ENCODE measurements around the gene TMEM238L.
"Not testable (repeated sequence)": the region's sequence is repeated elsewhere in the genome, so short reads cannot be mapped to it uniquely, and the experiment has no call there.

The TMEM238L gene

GRCh38 chr17:10803830-10804475 is at the start of gene TMEM238L:
TMEM238L (minus strand) TSS chr17:10804099; CDS start chr17:10803963, 136 bp downstream.
- no peak for DNase-seq (ENCODE audit: low spot score)

DNA sequence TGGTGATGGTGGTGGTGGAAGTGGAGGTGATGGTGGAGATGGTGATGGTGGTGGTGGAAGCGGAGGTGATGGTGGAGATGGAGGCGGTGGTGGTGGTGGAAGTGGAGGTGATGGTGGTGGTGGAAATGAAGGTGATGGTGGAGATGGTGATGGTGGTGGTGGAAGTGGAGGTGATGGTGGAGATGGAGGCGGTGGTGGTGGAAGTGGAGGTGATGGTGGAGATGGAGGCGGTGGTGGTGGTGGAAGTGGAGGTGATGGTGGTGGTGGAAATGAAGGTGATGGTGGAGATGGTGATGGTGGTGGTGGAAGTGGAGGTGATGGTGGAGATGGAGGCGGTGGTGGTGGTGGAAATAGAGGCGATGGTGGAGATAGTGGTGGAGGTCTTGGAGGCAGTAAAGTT is 42.7 kb upstream of the TMEM238L start:
- not testable (repeated sequence) for DNase-seq (ENCODE audit: low spot score)

GRCh38 chr17:10845388-10845751 is 41.5 kb upstream of the TMEM238L start:
- DNase-seq (ENCODE audit: low spot score) = no peak

DNA sequence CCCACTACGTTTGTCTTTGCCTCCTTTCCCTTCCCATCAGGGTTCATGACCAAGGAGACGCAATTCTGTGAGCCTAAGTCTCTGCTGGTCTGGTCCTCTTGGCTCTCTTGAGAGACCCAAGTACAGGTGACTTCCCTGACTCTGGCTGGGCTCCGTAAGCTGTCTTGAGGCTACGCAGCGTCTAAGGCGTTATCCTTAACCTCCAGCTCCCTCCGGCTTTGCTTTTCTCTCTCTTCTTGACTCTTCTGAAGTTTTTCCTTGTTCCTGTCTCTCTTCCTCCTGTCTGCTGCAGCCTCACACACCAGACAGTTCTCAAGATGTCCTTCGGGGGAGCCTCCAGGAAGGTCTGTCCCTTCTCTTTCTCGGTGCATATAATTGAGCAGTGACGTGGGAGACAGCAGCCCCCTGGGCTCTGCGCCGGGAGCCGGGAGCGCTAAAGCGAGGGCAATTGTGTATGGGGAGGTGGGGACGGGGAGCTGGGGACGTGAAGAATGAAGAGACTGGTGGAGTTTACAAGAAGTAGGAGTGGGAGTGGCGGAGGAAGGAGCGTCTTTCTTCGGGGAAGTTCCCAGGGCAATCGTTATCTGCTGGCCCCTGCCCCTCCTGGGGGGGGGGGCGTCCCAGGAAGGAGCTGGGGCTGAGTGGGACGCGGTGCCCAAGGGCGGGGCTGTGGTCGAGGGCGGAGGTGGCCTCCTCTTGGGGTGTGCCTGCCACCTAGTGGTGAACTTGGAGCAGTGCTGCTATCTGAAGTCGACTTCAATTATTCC is 40.9 kb upstream of the TMEM238L start:
- DNase-seq (ENCODE audit: low spot score) = peak; percentile 85

DNA sequence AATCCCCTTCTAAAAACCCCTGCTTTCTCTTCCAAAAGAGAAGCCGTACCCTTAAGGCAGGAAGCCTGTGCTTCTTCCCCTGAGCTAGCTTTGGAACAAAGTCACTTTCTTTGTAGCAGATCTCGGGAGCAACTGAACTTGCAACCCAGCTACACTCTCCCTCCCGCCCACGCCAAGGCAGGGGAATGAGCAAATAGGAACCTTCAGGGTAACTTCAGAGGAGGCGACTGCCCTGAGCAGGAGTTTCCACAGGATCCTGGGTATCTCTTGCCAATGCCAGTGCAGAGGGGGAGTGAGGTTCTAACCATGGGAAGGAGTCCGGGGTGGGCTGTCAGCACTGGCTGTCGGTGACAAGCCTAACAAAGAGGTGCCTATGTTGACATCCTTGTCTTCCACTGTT is 39.9 kb upstream of the TMEM238L start:
- no peak for DNase-seq (ENCODE audit: low spot score)

- DNase-seq (ENCODE audit: low spot score) = no peak
Observed at GRCh38 chr17:10842658-10843057, 38.8 kb upstream of the TMEM238L start.

GRCh38 chr17:10838682-10839081 is 34.8 kb upstream of the TMEM238L start:
- DNase-seq (ENCODE audit: low spot score) = no peak

- DNase-seq (ENCODE audit: low spot score) = no peak
Observed at GRCh38 chr17:10837921-10838320, 34.0 kb upstream of the TMEM238L start, which contains the start of gene PIRT. PIRT (minus strand) TSS chr17:10838087; CDS start chr17:10825645, 12,442 bp downstream.

DNA sequence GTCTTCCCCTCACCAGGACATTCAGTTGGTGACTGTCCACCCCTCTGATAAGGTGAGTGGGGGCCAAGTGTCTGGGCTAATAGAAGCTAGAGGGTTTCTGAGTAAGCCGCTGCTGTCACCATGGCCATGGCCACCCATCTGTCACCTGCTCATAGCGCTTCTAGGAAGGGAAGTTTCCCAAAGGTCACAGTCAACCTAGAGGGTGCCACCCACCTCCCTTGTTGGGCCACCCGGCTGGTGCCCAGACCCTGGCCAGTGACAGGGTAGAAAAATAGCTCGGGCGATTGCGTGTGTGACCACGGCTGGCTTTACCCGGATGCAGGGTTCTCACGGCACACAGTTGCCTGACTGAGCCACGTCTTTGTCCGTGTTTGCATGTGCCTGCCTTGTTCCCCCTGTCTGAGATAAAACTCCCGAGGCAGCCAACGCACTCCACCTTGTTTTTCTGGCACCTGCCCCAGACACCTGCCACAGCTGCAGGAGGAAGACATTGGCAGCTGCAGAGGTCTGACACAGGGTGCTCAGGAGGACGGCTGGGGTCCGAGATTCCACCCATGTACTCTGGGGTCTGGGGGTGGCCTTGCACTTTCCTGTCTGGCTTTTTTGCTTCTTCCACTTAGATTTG is 33.2 kb upstream of the TMEM238L start:
- DNase-seq (ENCODE audit: low spot score) = no peak

- DNase-seq (ENCODE audit: low spot score) = no peak
Observed at GRCh38 chr17:10836145-10836544, 32.2 kb upstream of the TMEM238L start.

GRCh38 chr17:10831696-10832095 is 27.8 kb upstream of the TMEM238L start:
- DNase-seq (ENCODE audit: low spot score) = no peak

DNA sequence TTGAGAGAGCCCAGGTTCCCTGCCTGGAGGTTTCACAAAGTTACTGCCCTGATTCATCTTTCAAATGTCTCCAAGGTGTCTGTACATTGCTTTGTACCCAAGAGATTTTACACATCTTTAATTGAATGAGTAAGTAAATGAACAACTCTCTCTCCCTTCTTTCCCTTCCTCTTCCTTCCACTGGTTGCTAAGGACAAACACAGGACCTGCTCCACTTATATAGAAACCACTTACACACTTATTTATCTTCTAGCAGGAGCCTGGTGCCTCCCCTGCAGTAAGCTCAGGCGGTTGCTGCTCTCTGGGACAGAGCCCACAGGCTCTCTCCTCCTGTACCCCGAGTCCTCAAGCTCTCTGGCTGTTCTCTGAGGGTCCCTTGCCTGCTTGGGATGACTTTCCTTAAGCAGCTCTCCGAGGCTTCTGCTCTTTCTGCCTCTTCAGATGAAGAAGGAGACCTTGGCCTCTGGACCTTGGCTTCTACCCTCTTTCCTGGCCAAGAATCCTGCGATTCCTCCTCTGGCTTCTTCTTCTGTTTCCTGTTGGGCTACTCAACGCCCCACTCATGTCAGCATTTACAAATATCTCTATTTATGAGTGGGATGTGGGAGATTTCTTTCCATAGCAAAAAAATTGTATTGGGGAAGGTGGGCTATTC is 24.1 kb upstream of the TMEM238L start:
- no peak for DNase-seq (ENCODE audit: low spot score)

GRCh38 chr17:10824874-10825273 is 21.0 kb upstream of the TMEM238L start:
- no peak for DNase-seq (ENCODE audit: low spot score)

DNA sequence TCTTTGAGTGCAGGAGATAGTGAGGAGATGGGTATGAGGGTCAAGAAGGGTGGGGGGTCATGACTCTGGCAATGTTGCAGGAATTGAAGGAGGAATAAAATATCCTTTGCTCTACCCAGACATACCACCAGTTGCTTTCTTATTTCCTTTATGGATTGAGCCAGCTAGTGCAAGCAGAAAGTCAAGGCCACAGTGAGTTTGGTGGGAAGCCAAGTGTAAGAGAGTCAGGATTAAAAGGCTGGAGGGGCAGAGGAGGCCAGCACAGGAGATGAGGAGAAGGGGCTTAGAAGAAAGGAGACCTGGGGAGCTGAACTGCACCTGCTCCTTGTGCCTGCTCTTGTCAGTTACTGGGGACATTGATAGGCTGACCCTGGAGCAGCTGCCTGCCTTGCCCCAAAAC is 17.9 kb upstream of the TMEM238L start:
- DNase-seq (ENCODE audit: low spot score) = no peak

DNA sequence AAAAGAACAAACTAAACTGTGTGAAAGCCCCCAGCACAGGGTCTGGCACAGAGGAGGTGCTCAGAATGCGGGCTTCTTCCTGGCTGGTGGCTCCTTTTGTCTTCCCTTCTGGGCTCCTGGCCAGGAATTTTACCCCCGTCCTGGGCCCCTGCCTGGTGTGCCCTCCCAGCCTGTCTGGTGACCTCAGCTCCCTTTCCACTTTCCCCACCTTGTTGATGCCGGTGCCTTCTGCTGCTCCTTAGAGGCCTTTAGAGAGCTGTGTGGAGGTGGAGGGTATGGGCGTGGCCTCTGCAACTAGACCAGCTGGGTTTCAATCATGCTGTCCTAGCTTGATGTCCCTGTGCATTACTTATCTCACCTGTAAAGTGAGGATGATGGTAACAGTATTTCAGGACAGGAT is 17.2 kb upstream of the TMEM238L start:
- DNase-seq (ENCODE audit: low spot score) = no peak

DNA sequence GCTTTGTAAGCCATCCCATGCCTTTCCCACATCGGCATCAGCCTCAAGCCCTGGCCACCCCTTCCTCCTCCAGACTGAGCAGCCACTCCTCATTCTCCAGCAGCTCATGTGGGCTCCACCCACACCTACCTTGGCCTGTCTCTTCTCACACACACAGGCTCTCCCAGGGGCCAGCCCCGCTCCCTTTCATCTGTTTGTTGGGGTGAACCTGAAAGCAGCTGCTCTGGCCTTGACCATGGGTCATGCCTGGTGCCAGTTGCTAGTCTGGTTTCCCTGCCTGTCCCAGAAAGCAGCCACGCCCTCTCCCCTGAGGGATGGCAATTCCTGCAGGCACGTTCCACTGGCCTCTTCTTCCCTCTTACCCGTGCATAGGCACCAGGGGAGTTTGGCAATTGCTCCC is 11.4 kb upstream of the TMEM238L start:
- no peak for DNase-seq (ENCODE audit: low spot score)

DNA sequence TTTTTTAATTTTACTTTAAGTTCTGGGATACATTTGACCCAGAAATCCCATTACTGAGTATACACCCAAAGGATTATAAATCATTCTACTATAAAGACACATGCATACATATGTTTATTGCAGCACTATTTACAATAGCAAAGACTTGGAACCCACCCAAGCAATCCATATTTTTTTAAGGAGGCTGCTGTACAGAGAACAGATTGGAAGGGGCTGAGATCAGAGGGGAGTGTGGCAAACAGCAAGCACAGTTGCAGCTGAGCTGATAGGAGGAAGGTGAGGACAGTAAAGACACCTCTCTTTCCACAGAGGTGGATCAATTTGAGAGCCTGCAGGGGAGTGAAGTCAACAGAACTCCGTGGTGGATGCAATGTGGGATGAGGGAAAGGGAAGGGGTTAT is 10.2 kb upstream of the TMEM238L start:
- no peak for DNase-seq (ENCODE audit: low spot score)

DNA sequence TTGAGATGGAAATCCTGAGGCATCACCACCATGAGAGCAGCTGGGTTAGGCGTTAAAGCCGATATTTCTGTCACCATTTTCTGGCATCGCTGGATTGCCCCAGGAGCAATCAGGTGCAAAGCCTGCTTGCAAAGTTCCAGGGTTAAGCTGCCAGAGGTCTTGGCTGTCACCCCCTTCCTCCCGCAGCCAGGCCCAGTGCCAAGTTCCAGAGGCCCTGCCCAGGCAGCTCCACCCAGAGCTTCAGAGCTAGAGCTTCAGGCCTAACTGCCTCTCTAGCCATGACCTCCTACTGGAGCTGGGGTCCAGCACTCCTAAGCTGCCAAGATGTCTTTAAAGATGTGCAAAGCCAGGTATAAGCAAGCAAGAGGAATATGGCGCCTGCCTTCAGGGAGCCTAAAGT is 8.8 kb upstream of the TMEM238L start:
- DNase-seq (ENCODE audit: low spot score) = no peak

DNA sequence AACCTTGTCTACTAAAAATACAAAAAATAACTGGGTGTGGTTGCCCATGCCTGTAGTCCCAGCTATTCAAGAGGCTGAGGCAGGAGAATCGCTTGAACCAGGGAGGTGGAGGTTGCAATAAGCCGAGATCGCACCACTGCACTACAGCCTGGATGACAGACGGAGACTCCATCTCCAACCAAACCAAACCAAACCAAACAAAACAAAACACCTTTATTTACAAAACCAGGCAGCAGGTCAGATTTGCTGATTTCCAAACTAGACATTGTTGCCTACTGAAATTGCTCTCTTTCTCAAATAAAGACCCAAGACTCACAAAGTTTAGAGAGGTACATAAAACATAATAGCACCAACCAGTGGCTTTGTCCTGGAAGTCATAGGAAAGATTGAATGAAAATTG is 5.7 kb upstream of the TMEM238L start:
- DNase-seq (ENCODE audit: low spot score) = no peak

DNA sequence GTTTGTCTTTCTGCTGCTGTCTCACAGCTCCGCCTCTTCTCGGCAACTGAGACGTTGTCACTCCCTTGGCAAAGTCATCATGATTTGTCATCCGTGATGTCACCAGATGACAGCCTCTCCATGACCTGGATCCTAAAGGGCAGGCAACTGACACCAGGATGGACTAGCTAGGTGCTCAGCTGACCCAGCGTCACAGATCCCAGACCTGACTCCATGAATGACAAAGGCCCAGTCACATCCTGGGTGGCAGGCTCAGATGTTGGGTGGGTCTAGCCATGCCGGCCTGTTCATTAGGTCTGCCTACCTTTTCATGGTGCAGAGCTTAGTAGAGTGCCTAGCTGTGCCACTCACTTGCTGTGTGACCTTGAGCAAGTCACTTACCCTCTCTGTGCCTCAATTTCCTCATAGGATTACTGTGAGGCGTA is 3.8 kb upstream of the TMEM238L start:
- no peak for DNase-seq (ENCODE audit: low spot score)

- no peak for DNase-seq (ENCODE audit: low spot score)
Observed at GRCh38 chr17:10806545-10807262, 2.8 kb upstream of the TMEM238L start.

DNA sequence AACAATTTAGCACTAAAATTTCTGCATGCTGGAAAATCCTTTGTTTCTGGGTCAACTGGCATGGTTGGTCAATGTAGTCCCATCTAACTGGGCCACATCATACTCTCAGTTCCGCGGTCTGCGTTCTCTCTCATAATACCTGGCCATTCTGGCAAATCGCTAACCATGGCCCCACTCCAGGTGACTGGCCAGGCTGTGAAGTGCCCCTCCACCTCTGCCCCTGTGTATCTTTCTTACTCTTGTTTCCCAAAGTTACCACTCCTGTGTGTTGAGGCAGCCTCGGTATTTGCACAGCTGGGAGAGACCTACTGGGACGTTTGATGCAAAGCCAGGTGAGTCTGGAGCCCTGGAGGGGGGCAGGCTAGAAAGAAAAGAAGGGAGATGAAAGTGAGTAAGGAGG is 2.0 kb upstream of the TMEM238L start:
- DNase-seq (ENCODE audit: low spot score) = no peak
